Neutrophil (primary cell): ENCODE measurements around the gene TMPRSS15.

ENCODE experiments used
- H3K27ac ChIP-seq: fragments of 200-600 bp; sonication (generic); 2 replicates; pipeline ENCODE4 v1.5.1; 2016; ENCODE audit warnings: mild to moderate bottlenecking, moderate library complexity
- H3K27me3 ChIP-seq: fragments of 200-600 bp; sonication (generic); 2 replicates; pipeline ENCODE4 v1.6.0; 2016; ENCODE audit warnings: mild to moderate bottlenecking
- H3K36me3 ChIP-seq: fragments of 200-600 bp; sonication (generic); 2 replicates; pipeline ENCODE4 v1.5.1; 2017
- H3K4me1 ChIP-seq, 2 experiments: fragments of 200-600 bp in 1 of 2; sonication (generic) in 1 of 2; 1 replicate in 1 of 2; 2 replicates in 1 of 2; pipeline versions ENCODE4 v1.5.1 to v1.6.1; 2013 to 2016; ENCODE audit warnings: low read depth in 1 of 2, low read length in 1 of 2, mild to moderate bottlenecking in 1 of 2, moderate library complexity in 1 of 2; ENCODE audit not compliant: control insufficient read depth in 1 of 2, insufficient read depth in 1 of 2
- H3K4me3 ChIP-seq, 2 experiments: fragments of 200-600 bp in 1 of 2; sonication (generic) in 1 of 2; 1 replicate in 1 of 2; 2 replicates in 1 of 2; pipeline ENCODE4 v1.5.1; 2013 to 2016; ENCODE audit warnings: low read depth in 1 of 2, low read length in 1 of 2, mild to moderate bottlenecking in 1 of 2, moderate library complexity in 1 of 2
- H3K9me3 ChIP-seq: fragments of 200-600 bp; sonication (generic); 2 replicates; pipeline ENCODE4 v1.5.1; 2016
- CTCF ChIP-seq: fragments of 200-600 bp; sonication (generic); IDR thresholded peaks from 2 replicates; pipeline ENCODE4 v1.5.1; 2016; ENCODE audit warnings: antibody characterized with exemption

The TMPRSS15 gene

GRCh38 chr21:18273400-18273799 lies 130.2 kb downstream of the TMPRSS15 start:
- Histone ChIP-seq H3K36me3 (no peaks in the 10 kb centered on the region), H3K4me3 (no peak overlapping the region), H3K27me3 (no peaks in the 10 kb centered on the region), H3K4me1 (no peaks in the 10 kb centered on the region), H3K9me3 (no peaks in the 10 kb centered on the region), H3K27ac (no peak overlapping the region)
- no peak for TF ChIP-seq CTCF

- Histone ChIP-seq H3K36me3 (no peaks in the 10 kb centered on the region), H3K9me3 (no peaks in the 10 kb centered on the region), H3K4me3 (no peak overlapping the region), H3K27ac (no peak overlapping the region), H3K27me3 (no peaks in the 10 kb centered on the region), H3K4me1 (no peaks in the 10 kb centered on the region)
- no peak for TF ChIP-seq CTCF
These were observed 133.7 kb downstream of the TMPRSS15 start for GRCh38 chr21:18269856-18270255.

GRCh38 chr21:18268906-18269305 lies 134.7 kb downstream of the TMPRSS15 start:
- H3K4me3 ChIP-seq, result no peak overlapping the region
- H3K27ac ChIP-seq, result no peak overlapping the region
- no peaks in the 10 kb centered on the region for H3K36me3 ChIP-seq
- no peaks in the 10 kb centered on the region for H3K9me3 ChIP-seq
- H3K27me3 ChIP-seq, result no peaks in the 10 kb centered on the region
- no peaks in the 10 kb centered on the region for H3K4me1 ChIP-seq
- TF ChIP-seq CTCF, result no peak

- TF ChIP-seq CTCF, result no peak
- Histone ChIP-seq H3K27ac (no peak overlapping the region), H3K4me1 (no peaks in the 10 kb centered on the region), H3K4me3 (no peak overlapping the region), H3K9me3 (no peaks in the 10 kb centered on the region), H3K36me3 (no peaks in the 10 kb centered on the region), H3K27me3 (no peaks in the 10 kb centered on the region)
These were observed 136.1 kb downstream of the TMPRSS15 start for GRCh38 chr21:18267496-18267895.

GRCh38 chr21:18265944-18266343 lies 137.6 kb downstream of the TMPRSS15 start:
- H3K27ac ChIP-seq, result no peak overlapping the region
- no peak for TF ChIP-seq CTCF
- H3K36me3 ChIP-seq, result no peaks in the 10 kb centered on the region
- no peak overlapping the region for H3K4me3 ChIP-seq
- H3K27me3 ChIP-seq, result no peaks in the 10 kb centered on the region
- H3K9me3 ChIP-seq, result no peaks in the 10 kb centered on the region
- H3K4me1 ChIP-seq, result no peaks in the 10 kb centered on the region

GRCh38 chr21:18253799-18254198 lies 149.8 kb downstream of the TMPRSS15 start:
- no peaks in the 10 kb centered on the region for H3K9me3 ChIP-seq
- no peaks in the 10 kb centered on the region for H3K36me3 ChIP-seq
- H3K4me3 ChIP-seq, result no peak overlapping the region
- TF ChIP-seq CTCF, result no peak
- no peak overlapping the region for H3K27ac ChIP-seq
- H3K4me1 ChIP-seq, result no peaks in the 10 kb centered on the region
- no peaks in the 10 kb centered on the region for H3K27me3 ChIP-seq
